ENCODE results near the gene TBC1D25. TPM values are rescaled to one million over a fixed set of nuclear protein-coding genes. Genes with fewer than 3 reads are reported as not detected.

Gene TBC1D25
- total RNA-seq, 1 donor from 2014 or later = 12.5 TPM

DNA sequence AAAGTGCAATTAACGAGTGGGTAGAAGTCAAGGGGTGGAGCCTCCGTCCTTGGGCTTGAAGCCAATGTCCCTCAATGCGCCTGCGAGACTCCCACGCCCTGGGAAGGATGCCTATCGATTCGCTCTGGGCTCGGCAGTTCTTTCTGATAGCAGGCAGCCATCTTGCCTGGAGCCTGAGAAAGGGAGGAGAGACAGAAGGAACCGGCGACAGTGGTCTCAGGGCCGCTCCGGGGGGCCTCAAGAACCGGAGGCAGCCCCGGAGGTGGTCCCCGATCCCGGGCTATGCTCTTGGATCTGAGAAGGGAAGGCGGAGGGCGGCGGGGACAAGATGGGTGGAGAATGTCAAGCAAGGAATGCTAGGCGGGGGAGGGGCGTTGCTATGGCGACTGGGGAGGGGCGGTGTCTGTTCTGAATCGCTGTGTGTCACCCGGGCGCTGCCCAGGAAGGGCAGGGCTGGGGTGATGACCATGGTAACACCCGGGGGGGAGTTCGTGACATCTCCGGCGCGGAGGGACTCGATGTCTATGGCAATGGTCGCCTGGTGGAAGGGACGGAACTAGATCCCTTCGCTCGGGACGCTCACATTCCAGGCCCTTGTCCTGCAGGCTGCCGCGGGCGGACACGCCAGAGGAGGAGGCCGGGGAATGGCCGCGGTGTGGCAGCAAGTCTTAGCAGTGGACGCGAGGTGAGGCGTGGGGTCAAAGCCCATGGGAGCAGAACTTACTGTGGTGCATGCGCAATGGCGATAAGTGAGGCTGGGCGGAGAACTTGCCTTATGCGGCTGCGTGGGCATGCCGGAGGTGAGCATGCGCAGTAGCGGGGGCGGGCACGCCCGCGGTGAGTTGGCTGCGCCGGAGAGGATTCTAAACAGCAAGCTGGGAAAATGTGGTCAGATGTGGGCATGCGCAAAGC lies 58.1 kb downstream of the TBC1D25 start, which contains the start of gene WDR13:
WDR13 (plus strand) TSS at position 140 of the 912 bp plus-strand sequence; CDS start at position 645, 505 bp downstream.
- Mint-ChIP-seq H3K27me3 (ENCODE audit: unreplicated experiment) (peaks cover 2% of the 10 kb centered on the region), H3K4me3 (ENCODE audit: unreplicated experiment) (peak within 1 kb of the TSS; percentile 97), H3K9me3 (ENCODE audit: unreplicated experiment) (no peaks in the 10 kb centered on the region), H3K36me3 (ENCODE audit: low read depth, unreplicated experiment) (peaks cover 6% of the 10 kb centered on the region), H3K4me1 (ENCODE audit: unreplicated experiment) (peaks cover 4% of the 10 kb centered on the region), H3K27ac (ENCODE audit: unreplicated experiment) (peak within 1 kb of the TSS; percentile 99)
- DNase-seq (ENCODE audit: low spot score) = peak; percentile 82
- TF ChIP-seq, protein P1, sequence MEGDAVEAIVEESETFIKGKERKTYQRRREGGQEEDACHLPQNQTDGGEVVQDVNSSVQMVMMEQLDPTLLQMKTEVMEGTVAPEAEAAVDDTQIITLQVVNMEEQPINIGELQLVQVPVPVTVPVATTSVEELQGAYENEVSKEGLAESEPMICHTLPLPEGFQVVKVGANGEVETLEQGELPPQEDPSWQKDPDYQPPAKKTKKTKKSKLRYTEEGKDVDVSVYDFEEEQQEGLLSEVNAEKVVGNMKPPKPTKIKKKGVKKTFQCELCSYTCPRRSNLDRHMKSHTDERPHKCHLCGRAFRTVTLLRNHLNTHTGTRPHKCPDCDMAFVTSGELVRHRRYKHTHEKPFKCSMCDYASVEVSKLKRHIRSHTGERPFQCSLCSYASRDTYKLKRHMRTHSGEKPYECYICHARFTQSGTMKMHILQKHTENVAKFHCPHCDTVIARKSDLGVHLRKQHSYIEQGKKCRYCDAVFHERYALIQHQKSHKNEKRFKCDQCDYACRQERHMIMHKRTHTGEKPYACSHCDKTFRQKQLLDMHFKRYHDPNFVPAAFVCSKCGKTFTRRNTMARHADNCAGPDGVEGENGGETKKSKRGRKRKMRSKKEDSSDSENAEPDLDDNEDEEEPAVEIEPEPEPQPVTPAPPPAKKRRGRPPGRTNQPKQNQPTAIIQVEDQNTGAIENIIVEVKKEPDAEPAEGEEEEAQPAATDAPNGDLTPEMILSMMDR (IDR thresholded peaks at IDR 0.05; ENCODE audit: unreplicated experiment) = no peak

DNA sequence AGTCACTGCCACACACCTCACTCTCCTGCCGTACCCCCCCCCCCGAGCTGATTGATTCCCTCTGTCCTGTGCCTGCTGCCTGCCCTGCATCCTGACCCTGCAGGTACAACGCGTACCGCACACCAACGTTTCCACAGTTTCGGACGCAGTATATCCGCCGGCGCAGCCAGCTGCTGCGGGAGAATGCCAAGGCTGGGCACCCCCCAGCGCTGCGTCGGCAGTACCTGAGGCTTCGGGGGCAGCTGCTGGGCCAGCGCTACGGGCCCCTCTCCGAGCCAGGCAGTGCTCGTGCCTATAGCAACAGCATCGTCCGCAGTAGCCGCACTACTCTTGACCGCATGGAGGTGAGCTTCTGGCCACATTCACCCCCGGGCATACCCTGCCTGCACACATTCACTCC lies 59.1 kb downstream of the TBC1D25 start:
- Mint-ChIP-seq H3K4me1 (ENCODE audit: unreplicated experiment) (peaks cover 4% of the 10 kb centered on the region), H3K4me3 (ENCODE audit: unreplicated experiment) (peak overlapping the region; percentile 97), H3K27ac (ENCODE audit: unreplicated experiment) (no peak overlapping the region)

DNA sequence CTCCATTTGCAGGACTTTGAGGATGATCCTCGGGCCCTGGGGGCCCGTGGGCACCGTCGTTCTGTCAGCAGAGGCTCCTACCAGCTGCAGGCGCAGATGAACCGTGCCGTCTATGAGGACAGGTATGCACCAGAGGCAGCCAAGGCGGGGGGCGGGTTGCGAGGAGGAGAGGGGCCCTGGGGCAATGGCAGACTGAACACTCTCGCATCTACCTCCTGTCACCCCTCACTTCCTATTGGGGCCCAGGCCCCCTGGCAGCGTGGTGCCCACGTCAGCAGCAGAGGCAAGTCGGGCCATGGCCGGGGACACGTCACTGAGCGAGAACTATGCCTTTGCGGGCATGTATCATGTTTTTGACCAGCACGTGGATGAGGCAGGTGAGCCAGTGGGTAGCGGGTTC lies 59.8 kb downstream of the TBC1D25 start:
- no peak overlapping the region for H3K27ac Mint-ChIP-seq (ENCODE audit: unreplicated experiment)
- peaks cover 12% of the 10 kb centered on the region for H3K36me3 Mint-ChIP-seq (ENCODE audit: low read depth, unreplicated experiment)
- no peak for DNase-seq (ENCODE audit: low spot score)
- H3K27me3 Mint-ChIP-seq (ENCODE audit: unreplicated experiment) = peaks cover 2% of the 10 kb centered on the region
- no peaks in the 10 kb centered on the region for H3K9me3 Mint-ChIP-seq (ENCODE audit: unreplicated experiment)
- TF ChIP-seq, protein P1 (IDR thresholded peaks at IDR 0.05; ENCODE audit: unreplicated experiment) = no peak
- no peak overlapping the region for H3K4me3 Mint-ChIP-seq (ENCODE audit: unreplicated experiment)
- peaks cover 4% of the 10 kb centered on the region for H3K4me1 Mint-ChIP-seq (ENCODE audit: unreplicated experiment)

More for the DNA sequence above, 59.1 kb downstream of the TBC1D25 start:
- TF ChIP-seq, protein P1 (IDR thresholded peaks at IDR 0.05; ENCODE audit: unreplicated experiment) = no peak
- Mint-ChIP-seq H3K9me3 (ENCODE audit: unreplicated experiment) (no peaks in the 10 kb centered on the region), H3K27me3 (ENCODE audit: unreplicated experiment) (peaks cover 2% of the 10 kb centered on the region), H3K36me3 (ENCODE audit: low read depth, unreplicated experiment) (peaks cover 10% of the 10 kb centered on the region)
- no peak for DNase-seq (ENCODE audit: low spot score)

DNA sequence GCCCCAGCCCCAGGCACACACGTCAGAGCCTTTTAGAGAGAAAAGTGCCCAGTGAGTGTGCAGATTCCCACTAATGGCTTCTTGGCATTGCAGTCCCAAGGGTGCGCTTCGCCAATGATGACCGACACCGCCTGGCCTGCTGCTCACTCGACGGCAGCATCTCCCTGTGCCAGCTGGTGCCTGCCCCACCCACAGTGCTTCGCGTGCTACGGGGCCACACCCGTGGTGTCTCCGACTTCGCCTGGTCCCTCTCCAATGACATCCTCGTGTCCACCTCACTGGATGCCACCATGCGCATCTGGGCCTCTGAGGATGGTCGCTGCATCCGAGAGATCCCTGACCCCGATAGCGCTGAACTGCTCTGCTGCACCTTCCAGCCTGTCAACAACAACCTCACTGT lies 60.7 kb downstream of the TBC1D25 start:
- H3K36me3 Mint-ChIP-seq (ENCODE audit: low read depth, unreplicated experiment) = peaks cover 18% of the 10 kb centered on the region
- no peaks in the 10 kb centered on the region for H3K9me3 Mint-ChIP-seq (ENCODE audit: unreplicated experiment)
- no peak for DNase-seq (ENCODE audit: low spot score)
- peaks cover 4% of the 10 kb centered on the region for H3K4me1 Mint-ChIP-seq (ENCODE audit: unreplicated experiment)
- no peak overlapping the region for H3K4me3 Mint-ChIP-seq (ENCODE audit: unreplicated experiment)
- no peak overlapping the region for H3K27ac Mint-ChIP-seq (ENCODE audit: unreplicated experiment)
- TF ChIP-seq, protein P1 (IDR thresholded peaks at IDR 0.05; ENCODE audit: unreplicated experiment) = no peak
- H3K27me3 Mint-ChIP-seq (ENCODE audit: unreplicated experiment) = peaks cover 2% of the 10 kb centered on the region
